Measurements from ENCODE around the gene TOP2B. TPM values are rescaled to one million over a fixed set of nuclear protein-coding genes. Genes with fewer than 3 reads are reported as not detected.

The TOP2B gene
- total and polyA plus RNA-seq, 2 experiments from 2014 or later, result 92.0 to 179 TPM

GRCh38 chr3:25683410-25683809 is 18.7 kb upstream of the TOP2B start (continued):
- no peak for TF ChIP-seq CTCF (conservative IDR thresholded peaks at IDR 0.05; ENCODE audit: low read depth in 2 of 2)
- TF ChIP-seq NANOG (IDR thresholded peaks at IDR 0.05; ENCODE audit: borderline replicate concordance), result no peak

GRCh38 chr3:25679642-25680302 is 15.1 kb upstream of the TOP2B start:
- Mint-ChIP-seq H3K4me3 (no peak overlapping the region), H3K36me3 (ENCODE audit: low read depth) (no peaks in the 10 kb centered on the region), H3K9me3 (peaks cover 2% of the 10 kb centered on the region; the same call in 1 of the 3 replicates), H3K4me1 (no peaks in the 10 kb centered on the region), H3K27ac (no peak overlapping the region), H3K27me3 (ENCODE audit: insufficient read depth, low read depth, poor library complexity) (no peaks in the 10 kb centered on the region)
- Histone ChIP-seq H3K79me2 (replicated peaks; ENCODE audit: insufficient read depth) (no peaks in the 10 kb centered on the region), H3K4me2 (no peak overlapping the region), H3F3A (replicated peaks; ENCODE audit: low read depth) (no peaks in the 10 kb centered on the region), H3K27me3 (ENCODE audit: insufficient read depth) (no peaks in the 10 kb centered on the region), H4K20me1 (replicated peaks; ENCODE audit: insufficient read depth) (no peaks in the 10 kb centered on the region), H2AFZ (no peak overlapping the region), H3K4me1 (ENCODE audit: insufficient read depth) (peaks cover 10% of the 10 kb centered on the region; the same call in 1 of the 2 replicates), H3K36me3 (ENCODE audit: insufficient read depth) (no peaks in the 10 kb centered on the region), H3K27ac (ENCODE audit: low read depth) (no peak overlapping the region), H3K4me3 (no peak overlapping the region), H3K9me2 (ENCODE audit: insufficient read depth) (no peaks in the 10 kb centered on the region)
- no peak for DNase-seq (ENCODE audit: low spot score)
- TF ChIP-seq ZNF114 (CRISPR knock-in tag; IDR thresholded peaks at IDR 0.05), result no peak
- TF ChIP-seq NANOG (IDR thresholded peaks at IDR 0.05; ENCODE audit: borderline replicate concordance), result no peak
- no peak for TF ChIP-seq POLR2AphosphoS5 (IDR thresholded peaks at IDR 0.05; ENCODE audit: low read depth)
- TF ChIP-seq CREB1 (CRISPR knock-in tag; IDR thresholded peaks at IDR 0.05; ENCODE audit: low read depth), result no peak
- no peak for TF ChIP-seq STAT1 (IDR thresholded peaks at IDR 0.05; ENCODE audit: unreplicated experiment)
- no peak for TF ChIP-seq ZNF331 (CRISPR knock-in tag; IDR thresholded peaks at IDR 0.05; ENCODE audit: low read depth)
- no peak for ATAC-seq

GRCh38 chr3:25679166-25679565 is 14.5 kb upstream of the TOP2B start:
- Histone ChIP-seq H3F3A (replicated peaks; ENCODE audit: low read depth) (no peaks in the 10 kb centered on the region), H2AFZ (no peak overlapping the region), H3K4me2 (no peak overlapping the region), H3K4me3 (no peak overlapping the region), H3K36me3 (ENCODE audit: insufficient read depth) (no peaks in the 10 kb centered on the region), H3K27me3 (ENCODE audit: insufficient read depth) (no peaks in the 10 kb centered on the region), H3K9me2 (ENCODE audit: insufficient read depth) (no peaks in the 10 kb centered on the region), H3K4me1 (ENCODE audit: insufficient read depth) (peaks cover 10% of the 10 kb centered on the region; the same call in 1 of the 2 replicates), H4K20me1 (replicated peaks; ENCODE audit: insufficient read depth) (no peaks in the 10 kb centered on the region), H3K79me2 (replicated peaks; ENCODE audit: insufficient read depth) (no peaks in the 10 kb centered on the region), H3K27ac (ENCODE audit: low read depth) (no peak overlapping the region)
- Mint-ChIP-seq H3K36me3 (ENCODE audit: low read depth) (no peaks in the 10 kb centered on the region), H3K9me3 (peaks cover 3% of the 10 kb centered on the region; the same call in 1 of the 3 replicates), H3K4me3 (no peak overlapping the region), H3K27ac (no peak overlapping the region), H3K4me1 (no peaks in the 10 kb centered on the region), H3K27me3 (ENCODE audit: insufficient read depth, low read depth, poor library complexity) (no peaks in the 10 kb centered on the region)
- DNase-seq (ENCODE audit: low spot score) (peak; percentile 11), ATAC-seq (no peak)
- TF ChIP-seq CTCF (conservative IDR thresholded peaks at IDR 0.05; ENCODE audit: low read depth in 2 of 2) (no peak), NANOG (IDR thresholded peaks at IDR 0.05; ENCODE audit: borderline replicate concordance) (no peak), ZNF462 (CRISPR knock-in tag; IDR thresholded peaks at IDR 0.05) (no peak), CREB1 (CRISPR knock-in tag; IDR thresholded peaks at IDR 0.05; ENCODE audit: low read depth) (no peak)

Measured in GM23338 (cell line).